Measurements from ENCODE around the gene OCA2.

Gene OCA2

DNA sequence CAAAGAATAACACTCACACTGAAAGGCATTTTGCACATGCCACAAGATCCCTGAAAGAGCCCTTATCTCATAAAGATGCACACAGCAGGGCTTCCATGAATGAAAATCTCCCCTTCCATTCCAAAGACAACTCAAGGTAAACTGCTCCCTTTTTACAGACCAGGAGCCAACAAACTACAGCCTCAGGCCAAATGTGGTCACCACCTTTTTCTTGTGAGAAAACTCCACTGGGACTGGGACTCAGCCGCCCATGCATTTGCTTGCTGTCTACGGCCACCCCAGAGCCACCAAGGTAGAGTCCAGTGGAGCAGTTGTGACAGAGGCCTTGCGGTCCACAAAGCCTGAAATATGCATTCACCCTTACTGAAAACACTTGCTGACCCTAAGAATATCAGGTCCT is 334.8 kb downstream of the OCA2 start:
- no peak overlapping the region for H3K4me3 ChIP-seq (ENCODE audit: low read length)
- H3K27me3 ChIP-seq (ENCODE audit: low read depth, low read length) = no peaks in the 10 kb centered on the region
- H3K27ac ChIP-seq (ENCODE audit: low read length) = no peak overlapping the region
- no peak overlapping the region for H3K9ac ChIP-seq (ENCODE audit: low read length)
- no peaks in the 10 kb centered on the region for H4K20me1 ChIP-seq (ENCODE audit: insufficient read depth, low read length)
- no peaks in the 10 kb centered on the region for H3K79me2 ChIP-seq (ENCODE audit: low read length)
- no peaks in the 10 kb centered on the region for H3K36me3 ChIP-seq (replicated peaks; ENCODE audit: low read depth, low read length)
- TF ChIP-seq EZH2phosphoT487 (IDR thresholded peaks at IDR 0.05; ENCODE audit: low read depth) = no peak
- TF ChIP-seq, protein P1, sequence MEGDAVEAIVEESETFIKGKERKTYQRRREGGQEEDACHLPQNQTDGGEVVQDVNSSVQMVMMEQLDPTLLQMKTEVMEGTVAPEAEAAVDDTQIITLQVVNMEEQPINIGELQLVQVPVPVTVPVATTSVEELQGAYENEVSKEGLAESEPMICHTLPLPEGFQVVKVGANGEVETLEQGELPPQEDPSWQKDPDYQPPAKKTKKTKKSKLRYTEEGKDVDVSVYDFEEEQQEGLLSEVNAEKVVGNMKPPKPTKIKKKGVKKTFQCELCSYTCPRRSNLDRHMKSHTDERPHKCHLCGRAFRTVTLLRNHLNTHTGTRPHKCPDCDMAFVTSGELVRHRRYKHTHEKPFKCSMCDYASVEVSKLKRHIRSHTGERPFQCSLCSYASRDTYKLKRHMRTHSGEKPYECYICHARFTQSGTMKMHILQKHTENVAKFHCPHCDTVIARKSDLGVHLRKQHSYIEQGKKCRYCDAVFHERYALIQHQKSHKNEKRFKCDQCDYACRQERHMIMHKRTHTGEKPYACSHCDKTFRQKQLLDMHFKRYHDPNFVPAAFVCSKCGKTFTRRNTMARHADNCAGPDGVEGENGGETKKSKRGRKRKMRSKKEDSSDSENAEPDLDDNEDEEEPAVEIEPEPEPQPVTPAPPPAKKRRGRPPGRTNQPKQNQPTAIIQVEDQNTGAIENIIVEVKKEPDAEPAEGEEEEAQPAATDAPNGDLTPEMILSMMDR (IDR thresholded peaks at IDR 0.05; ENCODE audit: low read depth, low read length) = no peak
- H2AFZ ChIP-seq (ENCODE audit: low read depth, low read length) = no peak overlapping the region
- no peaks in the 10 kb centered on the region for H3K4me1 ChIP-seq (ENCODE audit: low read length)
- no peaks in the 10 kb centered on the region for H3K9me3 ChIP-seq (ENCODE audit: insufficient read depth, low read length)
- H3K4me2 ChIP-seq (ENCODE audit: low read length) = no peak overlapping the region

DNA sequence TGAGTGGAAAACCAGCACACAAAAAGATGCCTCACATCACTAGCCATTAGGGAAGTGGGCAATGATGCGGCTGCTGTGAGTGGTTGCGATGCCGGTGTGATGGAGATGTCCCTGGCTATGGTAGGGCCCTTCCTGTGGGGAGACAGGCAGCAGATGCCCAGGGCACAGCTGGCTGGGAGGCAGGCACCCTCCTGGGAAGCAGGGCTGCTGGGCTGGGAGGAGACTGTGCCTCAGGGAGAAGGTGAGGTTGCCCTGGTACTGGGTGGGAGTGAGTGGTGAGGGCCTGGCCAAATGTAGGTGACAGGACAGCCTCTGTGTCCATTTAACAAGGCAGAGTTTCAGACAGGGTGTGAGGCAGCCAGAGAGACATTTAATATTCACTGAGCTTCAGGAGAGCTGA is 335.6 kb downstream of the OCA2 start:
- Histone ChIP-seq H3K27me3 (ENCODE audit: low read depth, low read length) (no peaks in the 10 kb centered on the region), H3K36me3 (replicated peaks; ENCODE audit: low read depth, low read length) (no peaks in the 10 kb centered on the region), H3K4me2 (ENCODE audit: low read length) (no peak overlapping the region), H2AFZ (ENCODE audit: low read depth, low read length) (no peak overlapping the region), H3K4me3 (ENCODE audit: low read length) (no peak overlapping the region), H3K9me3 (ENCODE audit: insufficient read depth, low read length) (no peaks in the 10 kb centered on the region), H4K20me1 (ENCODE audit: insufficient read depth, low read length) (no peaks in the 10 kb centered on the region), H3K27ac (ENCODE audit: low read length) (no peak overlapping the region), H3K9ac (ENCODE audit: low read length) (no peak overlapping the region), H3K79me2 (ENCODE audit: low read length) (no peaks in the 10 kb centered on the region), H3K4me1 (ENCODE audit: low read length) (no peaks in the 10 kb centered on the region)
- TF ChIP-seq, protein P1 (IDR thresholded peaks at IDR 0.05; ENCODE audit: low read depth, low read length) = no peak
- TF ChIP-seq EZH2phosphoT487 (IDR thresholded peaks at IDR 0.05; ENCODE audit: low read depth) = no peak

DNA sequence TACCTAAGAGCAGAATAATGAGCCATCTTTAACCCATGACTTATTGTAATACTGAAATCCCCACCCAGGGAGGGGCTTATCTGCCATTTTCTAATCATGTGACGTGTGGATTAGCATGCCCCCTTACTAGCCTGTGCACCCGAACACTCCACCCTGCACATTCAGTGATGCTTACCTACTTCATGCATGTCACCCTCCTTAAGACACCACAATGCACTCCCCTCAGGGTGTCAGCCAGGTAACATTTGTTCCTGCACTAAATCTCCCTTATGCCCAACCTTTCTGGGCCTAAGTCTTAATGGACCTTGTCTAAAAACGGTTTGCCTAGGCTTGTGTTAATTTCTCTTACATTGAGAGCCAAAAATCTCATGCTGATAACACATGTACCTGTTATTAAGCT is 336.6 kb downstream of the OCA2 start:
- Histone ChIP-seq H2AFZ (ENCODE audit: low read depth, low read length) (no peak overlapping the region), H3K36me3 (replicated peaks; ENCODE audit: low read depth, low read length) (no peaks in the 10 kb centered on the region), H3K4me2 (ENCODE audit: low read length) (no peak overlapping the region), H3K79me2 (ENCODE audit: low read length) (no peaks in the 10 kb centered on the region), H3K9me3 (ENCODE audit: insufficient read depth, low read length) (no peaks in the 10 kb centered on the region), H3K9ac (ENCODE audit: low read length) (no peak overlapping the region), H4K20me1 (ENCODE audit: insufficient read depth, low read length) (no peaks in the 10 kb centered on the region), H3K4me3 (ENCODE audit: low read length) (no peak overlapping the region), H3K4me1 (ENCODE audit: low read length) (no peaks in the 10 kb centered on the region), H3K27me3 (ENCODE audit: low read depth, low read length) (no peaks in the 10 kb centered on the region), H3K27ac (ENCODE audit: low read length) (no peak overlapping the region)
- TF ChIP-seq EZH2phosphoT487 (IDR thresholded peaks at IDR 0.05; ENCODE audit: low read depth) = no peak
- TF ChIP-seq, protein P1 (IDR thresholded peaks at IDR 0.05; ENCODE audit: low read depth, low read length) = no peak

- H2AFZ ChIP-seq (ENCODE audit: low read depth, low read length) = no peak overlapping the region
- H3K27me3 ChIP-seq (ENCODE audit: low read depth, low read length) = no peaks in the 10 kb centered on the region
- no peaks in the 10 kb centered on the region for H4K20me1 ChIP-seq (ENCODE audit: insufficient read depth, low read length)
- no peak overlapping the region for H3K9ac ChIP-seq (ENCODE audit: low read length)
- no peak for TF ChIP-seq EZH2phosphoT487 (IDR thresholded peaks at IDR 0.05; ENCODE audit: low read depth)
- TF ChIP-seq, protein P1 (IDR thresholded peaks at IDR 0.05; ENCODE audit: low read depth, low read length) = no peak
- H3K36me3 ChIP-seq (replicated peaks; ENCODE audit: low read depth, low read length) = no peaks in the 10 kb centered on the region
- H3K27ac ChIP-seq (ENCODE audit: low read length) = no peak overlapping the region
- H3K4me3 ChIP-seq (ENCODE audit: low read length) = no peak overlapping the region
- no peaks in the 10 kb centered on the region for H3K79me2 ChIP-seq (ENCODE audit: low read length)
- H3K9me3 ChIP-seq (ENCODE audit: insufficient read depth, low read length) = no peaks in the 10 kb centered on the region
- H3K4me2 ChIP-seq (ENCODE audit: low read length) = no peak overlapping the region
- no peaks in the 10 kb centered on the region for H3K4me1 ChIP-seq (ENCODE audit: low read length)
Observed at GRCh38 chr15:27757052-27757451, 342.1 kb downstream of the OCA2 start.
